Esophagus squamous epithelium (tissue), 4 donors: ENCODE data around the gene FOXL1.

ENCODE experiments used
- POLR2A ChIP-seq, 4 donors: fragments of 450-650 bp; IDR thresholded peaks; one replicate each; pipeline ENCODE4 v1.6.1; 2017; ENCODE audit warnings: antibody characterized with exemption in 4 of 4, mild to moderate bottlenecking in 4 of 4, moderate library complexity in 3 of 4
- TF ChIP-seq, protein P1 (sequence below), 6 experiments: fragments of 450-650 bp in 4 of 6; fragments of 200-600 bp in 2 of 6; sonication (generic) in 2 of 6; IDR thresholded peaks; one replicate each; pipeline ENCODE4 v1.5.1; 2016 to 2019; ENCODE audit warnings: antibody characterized with exemption in 6 of 6, mild to moderate bottlenecking in 4 of 6, moderate library complexity in 4 of 6

DNA sequence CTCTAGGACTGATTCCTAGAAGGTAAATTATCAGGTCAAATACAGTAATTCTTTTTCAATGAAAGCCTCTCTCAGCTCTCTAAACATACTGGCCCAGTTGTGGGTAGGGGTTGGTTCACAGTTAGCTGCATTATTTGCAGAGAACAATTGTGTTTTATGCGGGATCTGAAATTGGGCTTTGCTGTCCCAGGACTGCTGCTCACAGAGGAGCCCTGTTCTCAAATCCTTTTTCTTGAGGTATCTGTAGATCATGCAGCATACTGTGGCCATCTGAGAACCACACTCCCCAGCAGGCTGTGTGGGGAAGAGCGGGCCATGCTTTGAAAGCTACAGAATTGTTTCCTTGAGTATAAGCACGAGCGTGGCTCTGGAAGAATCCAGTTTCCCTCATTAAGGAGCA is 40.9 kb upstream of the FOXL1 start:
- no peak for TF ChIP-seq POLR2A (IDR thresholded peaks at IDR 0.05)
- TF ChIP-seq, protein P1, sequence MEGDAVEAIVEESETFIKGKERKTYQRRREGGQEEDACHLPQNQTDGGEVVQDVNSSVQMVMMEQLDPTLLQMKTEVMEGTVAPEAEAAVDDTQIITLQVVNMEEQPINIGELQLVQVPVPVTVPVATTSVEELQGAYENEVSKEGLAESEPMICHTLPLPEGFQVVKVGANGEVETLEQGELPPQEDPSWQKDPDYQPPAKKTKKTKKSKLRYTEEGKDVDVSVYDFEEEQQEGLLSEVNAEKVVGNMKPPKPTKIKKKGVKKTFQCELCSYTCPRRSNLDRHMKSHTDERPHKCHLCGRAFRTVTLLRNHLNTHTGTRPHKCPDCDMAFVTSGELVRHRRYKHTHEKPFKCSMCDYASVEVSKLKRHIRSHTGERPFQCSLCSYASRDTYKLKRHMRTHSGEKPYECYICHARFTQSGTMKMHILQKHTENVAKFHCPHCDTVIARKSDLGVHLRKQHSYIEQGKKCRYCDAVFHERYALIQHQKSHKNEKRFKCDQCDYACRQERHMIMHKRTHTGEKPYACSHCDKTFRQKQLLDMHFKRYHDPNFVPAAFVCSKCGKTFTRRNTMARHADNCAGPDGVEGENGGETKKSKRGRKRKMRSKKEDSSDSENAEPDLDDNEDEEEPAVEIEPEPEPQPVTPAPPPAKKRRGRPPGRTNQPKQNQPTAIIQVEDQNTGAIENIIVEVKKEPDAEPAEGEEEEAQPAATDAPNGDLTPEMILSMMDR (IDR thresholded peaks at IDR 0.05): no peak
